Measurements from ENCODE around the gene ALDH2. TPM values are rescaled to one million over a fixed set of nuclear protein-coding genes. Genes with fewer than 3 reads are reported as not detected.

The ALDH2 gene
- total and polyA plus RNA-seq, 3 experiments from 2014 or later = 0.45 to 1.4 (median 1.2) TPM

GRCh38 chr12:111864913-111865312 lies 98.2 kb downstream of the ALDH2 start:
- Histone ChIP-seq H3K9me3 (ENCODE audit: low read length) (no peaks in the 10 kb centered on the region), H3K27me3 (ENCODE audit: insufficient read depth, low read length, poor library complexity, severe bottlenecking) (no peaks in the 10 kb centered on the region), H3K36me3 (ENCODE audit: insufficient read depth, low read length) (peaks cover 21% of the 10 kb centered on the region), H3K4me3 (ENCODE audit: low read length) (no peak overlapping the region), H3K27ac (ENCODE audit: low read depth, low read length) (no peak overlapping the region), H3K4me1 (ENCODE audit: insufficient read depth, low read length) (no peaks in the 10 kb centered on the region)
- Mint-ChIP-seq H3K27me3 (no peaks in the 10 kb centered on the region), H3K4me3 (no peak overlapping the region), H3K36me3 (peaks cover 0 to 59% (median 8%) of the 10 kb centered on the region in 3 donors), H3K9me3 (no peaks in the 10 kb centered on the region), H3K4me1 (peaks cover 13 to 24% (median 21%) of the 10 kb centered on the region in 3 donors), H3K27ac (peak overlapping the region in 1 of 8 donors; percentile 58)
- CTCF ChIA-PET = no interaction called here
- DNase-seq = no peak
- POLR2A ChIA-PET = no interaction called here

Other genes with a start within 250 kb of the ALDH2 start
- gene ATXN2, start 167.6 kb upstream of the ALDH2 start, total RNA-seq = 10 to 100 TPM; 39.9 to 44.9 TPM
- 27.7 TPM for gene ATXN2, start 167.6 kb upstream of the ALDH2 start, polyA plus RNA-seq
- gene BRAP, start 81.0 kb upstream of the ALDH2 start, total RNA-seq = 10 to 100 TPM; 23.2 to 25.9 TPM
- 27.5 TPM for gene BRAP, start 81.0 kb upstream of the ALDH2 start, polyA plus RNA-seq
- 10 to 100 TPM; 20.7 to 21.6 TPM for gene ACAD10, start 80.9 kb upstream of the ALDH2 start, total RNA-seq
- gene ACAD10, start 80.9 kb upstream of the ALDH2 start, polyA plus RNA-seq = 13.0 TPM
- gene MAPKAPK5, start 75.3 kb downstream of the ALDH2 start, total RNA-seq = 10 to 100 TPM; 69.8 to 72.1 TPM
- gene MAPKAPK5, start 75.3 kb downstream of the ALDH2 start, polyA plus RNA-seq = 47.6 TPM
- gene TMEM116, start 246.2 kb downstream of the ALDH2 start, total RNA-seq = 10 to 100 TPM; 13.1 to 13.7 TPM
- gene TMEM116, start 246.2 kb downstream of the ALDH2 start, polyA plus RNA-seq = 28.4 TPM
- 10 to 100 TPM; 87.4 to 88.0 TPM for gene ERP29, start 246.5 kb downstream of the ALDH2 start, total RNA-seq
- gene ERP29, start 246.5 kb downstream of the ALDH2 start, polyA plus RNA-seq = 188 TPM

Measured in CD8-positive, alpha-beta memory T cell (primary cell).